Measurements from ENCODE around the gene PRKAG3. TPM values are rescaled to one million over a fixed set of nuclear protein-coding genes. Genes with fewer than 3 reads are reported as not detected.

Gene PRKAG3
- total and polyA plus RNA-seq, 9 of the 15 experiments (the other 6 are each of a cell fraction or from before 2014, with no cell fraction given) = not detected

GRCh38 chr2:218878486-218878885, 46.9 kb upstream of the PRKAG3 start (continued):
- no peak for TF ChIP-seq AFF1 (IDR thresholded peaks at IDR 0.05; ENCODE audit: low read depth in 1 of 2, partially characterized antibody in 2 of 2)
- TF ChIP-seq MBD1 (CRISPR knock-in tag; IDR thresholded peaks at IDR 0.05) = no peak
- TF ChIP-seq, protein P1, sequence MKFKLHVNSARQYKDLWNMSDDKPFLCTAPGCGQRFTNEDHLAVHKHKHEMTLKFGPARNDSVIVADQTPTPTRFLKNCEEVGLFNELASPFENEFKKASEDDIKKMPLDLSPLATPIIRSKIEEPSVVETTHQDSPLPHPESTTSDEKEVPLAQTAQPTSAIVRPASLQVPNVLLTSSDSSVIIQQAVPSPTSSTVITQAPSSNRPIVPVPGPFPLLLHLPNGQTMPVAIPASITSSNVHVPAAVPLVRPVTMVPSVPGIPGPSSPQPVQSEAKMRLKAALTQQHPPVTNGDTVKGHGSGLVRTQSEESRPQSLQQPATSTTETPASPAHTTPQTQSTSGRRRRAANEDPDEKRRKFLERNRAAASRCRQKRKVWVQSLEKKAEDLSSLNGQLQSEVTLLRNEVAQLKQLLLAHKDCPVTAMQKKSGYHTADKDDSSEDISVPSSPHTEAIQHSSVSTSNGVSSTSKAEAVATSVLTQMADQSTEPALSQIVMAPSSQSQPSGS (CRISPR knock-in tag; IDR thresholded peaks at IDR 0.05) = no peak
- TF ChIP-seq ZNF512 (tag; IDR thresholded peaks at IDR 0.05) = no peak
- TF ChIP-seq BCOR (IDR thresholded peaks at IDR 0.05) = no peak
- no peak for TF ChIP-seq HDAC2 (IDR thresholded peaks at IDR 0.05)
- TF ChIP-seq MTA1 (IDR thresholded peaks at IDR 0.05; ENCODE audit: borderline replicate concordance) = no peak
- TF ChIP-seq ZBED1 (IDR thresholded peaks at IDR 0.05) = no peak
- no peak for TF ChIP-seq CEBPZ (IDR thresholded peaks at IDR 0.05; ENCODE audit: borderline replicate concordance, low read depth, low read length)
- no peak for TF ChIP-seq ZNF644 (tag; IDR thresholded peaks at IDR 0.05; ENCODE audit: low read depth)

Measured in K562 (cell line).